K562 (cell line): ENCODE data around the gene SEZ6. TPM values are rescaled to one million over a fixed set of nuclear protein-coding genes. Genes with fewer than 3 reads are reported as not detected.

Experiments
- ELF2 ChIP-seq: fragments of 250-450 bp; sonication (Bioruptor Pico); IDR thresholded peaks from 2 replicates; pipeline ENCODE4 v1.5.0; 2021; ENCODE audit warnings: mild to moderate bottlenecking
- GATA2 ChIP-seq: sonication (generic); formaldehyde crosslinking; IDR thresholded peaks from 2 replicates; pipeline ENCODE4 v1.4.0; 2020; ENCODE audit warnings: mild to moderate bottlenecking, missing genetic modification reagents
- ILK ChIP-seq: fragments of 450-650 bp; IDR thresholded peaks from 2 replicates; pipeline ENCODE4 v1.6.1; 2016; ENCODE audit warnings: missing genetic modification characterization, low read depth, mild to moderate bottlenecking, missing compliant biosample characterization, moderate library complexity, borderline replicate concordance
- PCBP2 ChIP-seq: fragments of 200-400 bp; formaldehyde crosslinking; IDR thresholded peaks from 2 replicates; pipeline ENCODE4 v1.6.1; 2018; ENCODE audit warnings: low read length, low read depth, mild to moderate bottlenecking, moderate library complexity; ENCODE audit not compliant: poor library complexity, severe bottlenecking
- POLR3G ChIP-seq: IDR thresholded peaks from 2 replicates; pipeline ENCODE4 v1.6.1; 2011; ENCODE audit not compliant: insufficient read length, insufficient replicate concordance; ENCODE audit errors: extremely low read depth
- RUNX1 ChIP-seq: sonication (generic); IDR thresholded peaks from 2 replicates; pipeline ENCODE4 v1.6.1; 2016; ENCODE audit warnings: antibody characterized with exemption, low read depth
- SAFB2 ChIP-seq: fragments of 200-400 bp; formaldehyde crosslinking; IDR thresholded peaks from 2 replicates; pipeline ENCODE4 v1.6.1; 2018; ENCODE audit warnings: borderline replicate concordance, low read length, low read depth, moderate library complexity; ENCODE audit not compliant: severe bottlenecking
- SMARCC2 ChIP-seq: fragments of 450-650 bp; IDR thresholded peaks from 2 replicates; pipeline ENCODE4 v1.6.1; 2017; ENCODE audit warnings: antibody characterized with exemption, moderate library complexity, mild to moderate bottlenecking, low read depth
- TAL1 ChIP-seq: fragments of 450-650 bp; IDR thresholded peaks from 2 replicates; pipeline ENCODE4 v1.6.1; 2016; ENCODE audit warnings: mild to moderate bottlenecking
- TRIM28 ChIP-seq: fragments of 450-650 bp; IDR thresholded peaks from 2 replicates; pipeline ENCODE4 v1.6.1; 2017
- ZNF561 ChIP-seq: fragments of 450-650 bp; formaldehyde crosslinking; conservative IDR thresholded peaks from 2 replicates; pipeline ENCODE4 v1.4.0; 2020; ENCODE audit warnings: mild to moderate bottlenecking, moderate library complexity
- ZNF707 ChIP-seq: fragments of 250-450 bp; sonication (Bioruptor Pico); conservative IDR thresholded peaks from 2 replicates; pipeline ENCODE4 v1.8.0; 2022; ENCODE audit warnings: inconsistent platforms, mild to moderate bottlenecking, moderate library complexity
- ZNF75A ChIP-seq: fragments of 450-650 bp; formaldehyde crosslinking; IDR thresholded peaks from 2 replicates; pipeline ENCODE4 v1.4.0; 2020; ENCODE audit warnings: mild to moderate bottlenecking
- polyA plus RNA-seq, 8 experiments: library from polyadenylated mRNA; depleted of rRNA in 4 of 8; stranded (reverse) in 5 of 8; unstranded in 3 of 8; fragments of >200 nt; fragmentation: Nextera tagmentation in 2 of 8; fragmentation: Illumina TruSeq in 1 of 8; extraction: Ambion mirVana in 2 of 8; extraction: Trizol in 1 of 8; gene quantifications; 2 replicates each; pipeline versions ENCODE4 v1.2.1 to v1.2.3, GENCODE V29; 2011 to 2014; ENCODE audit warnings: inconsistent platforms in 1 of 8, missing spikeins in 1 of 8
- total RNA-seq, 7 experiments: library from RNA; depleted of rRNA in 6 of 7; stranded (reverse); fragments of >200 nt in 6 of 7; fragmentation: Illumina TruSeq in 2 of 7; extraction: Trizol in 2 of 7; gene quantifications; 2 replicates each; pipeline versions ENCODE4 v1.2.1 to v1.2.3, GENCODE V29; 2011 to 2021; ENCODE audit warnings: low replicate concordance in 1 of 7
- TF ChIP-seq, protein P1 (sequence below): fragments of 250-450 bp; sonication (Bioruptor Pico); IDR thresholded peaks from 2 replicates; pipeline ENCODE4 v1.4.0; 2020; ENCODE audit warnings: borderline replicate concordance
- TF ChIP-seq, protein P2 (sequence below): fragments of 250-450 bp; sonication (Bioruptor Pico); IDR thresholded peaks from 2 replicates; pipeline ENCODE4 v1.4.0; 2020
- TF ChIP-seq, protein P3 (sequence below): fragments of 250-450 bp; sonication (Bioruptor Pico); IDR thresholded peaks from 2 replicates; pipeline ENCODE4 v1.9.0; 2021; ENCODE audit warnings: mild to moderate bottlenecking, inconsistent platforms
- TF ChIP-seq, protein P4 (sequence below), 2 experiments: fragments of 450-650 bp; IDR thresholded peaks; 2 replicates each; pipeline ENCODE4 v1.6.1; 2016

The SEZ6 gene
- total and polyA plus RNA-seq, 9 of the 15 experiments (the other 6 are each of a cell fraction or from before 2014, with no cell fraction given) = not detected

DNA sequence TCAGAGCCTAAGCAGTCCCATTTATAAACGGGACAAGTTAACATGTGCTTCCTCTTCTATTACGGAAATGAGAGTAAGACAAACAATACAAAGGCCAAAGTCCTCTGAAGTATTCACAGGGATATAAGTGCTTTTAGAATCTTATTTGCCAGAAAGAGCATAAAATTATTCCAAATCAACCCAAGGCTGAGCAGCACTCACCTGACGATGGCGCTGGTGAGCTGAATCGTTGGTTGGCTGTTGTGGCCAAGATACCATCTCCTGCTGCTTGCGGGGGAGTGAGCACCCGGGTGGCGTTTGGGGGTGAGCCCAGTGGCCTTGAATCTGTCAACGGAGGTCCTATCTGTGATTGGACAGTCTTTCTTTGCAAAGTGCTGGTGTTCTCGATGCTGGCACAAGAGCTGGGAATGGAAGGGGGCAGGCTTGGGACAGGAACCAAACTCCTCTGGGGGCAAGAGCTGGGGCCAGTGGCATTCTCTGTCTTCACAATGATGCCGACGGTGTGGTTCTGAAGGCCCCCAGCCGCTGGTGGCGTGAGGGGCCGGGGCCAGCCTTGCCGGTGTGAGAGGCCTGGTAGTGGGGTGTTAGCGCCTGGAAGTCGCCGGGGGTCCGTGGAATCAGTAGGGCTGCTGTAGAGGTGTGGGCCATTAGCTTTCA is 93.4 kb downstream of the SEZ6 start (continued):
- TF ChIP-seq, protein P1, sequence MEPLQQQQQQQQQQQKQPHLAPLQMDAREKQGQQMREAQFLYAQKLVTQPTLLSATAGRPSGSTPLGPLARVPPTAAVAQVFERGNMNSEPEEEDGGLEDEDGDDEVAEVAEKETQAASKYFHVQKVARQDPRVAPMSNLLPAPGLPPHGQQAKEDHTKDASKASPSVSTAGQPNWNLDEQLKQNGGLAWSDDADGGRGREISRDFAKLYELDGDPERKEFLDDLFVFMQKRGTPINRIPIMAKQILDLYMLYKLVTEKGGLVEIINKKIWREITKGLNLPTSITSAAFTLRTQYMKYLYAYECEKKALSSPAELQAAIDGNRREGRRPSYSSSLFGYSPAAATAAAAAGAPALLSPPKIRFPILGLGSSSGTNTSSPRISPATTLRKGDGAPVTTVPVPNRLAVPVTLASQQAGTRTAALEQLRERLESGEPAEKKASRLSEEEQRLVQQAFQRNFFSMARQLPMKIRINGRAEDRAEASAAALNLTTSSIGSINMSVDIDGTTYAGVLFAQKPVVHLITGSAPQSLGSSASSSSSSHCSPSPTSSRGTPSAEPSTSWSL (CRISPR knock-in tag) = no peak
- TF ChIP-seq TAL1 (peak; percentile 81), TRIM28 (0 out of 2 replicates have a peak, but pooled peaks have one; percentile 43), GATA2 (peak; percentile 99), ZNF75A (CRISPR knock-in tag) (no peak), RUNX1 (no peak), ZNF707 (CRISPR knock-in tag) (no peak), ZNF561 (CRISPR knock-in tag) (no peak), SAFB2 (no peak), ILK (tag) (no peak), ELF2 (CRISPR knock-in tag) (no peak), POLR3G (no peak), PCBP2 (no peak), SMARCC2 (peak; percentile 83)
- TF ChIP-seq, protein P2, sequence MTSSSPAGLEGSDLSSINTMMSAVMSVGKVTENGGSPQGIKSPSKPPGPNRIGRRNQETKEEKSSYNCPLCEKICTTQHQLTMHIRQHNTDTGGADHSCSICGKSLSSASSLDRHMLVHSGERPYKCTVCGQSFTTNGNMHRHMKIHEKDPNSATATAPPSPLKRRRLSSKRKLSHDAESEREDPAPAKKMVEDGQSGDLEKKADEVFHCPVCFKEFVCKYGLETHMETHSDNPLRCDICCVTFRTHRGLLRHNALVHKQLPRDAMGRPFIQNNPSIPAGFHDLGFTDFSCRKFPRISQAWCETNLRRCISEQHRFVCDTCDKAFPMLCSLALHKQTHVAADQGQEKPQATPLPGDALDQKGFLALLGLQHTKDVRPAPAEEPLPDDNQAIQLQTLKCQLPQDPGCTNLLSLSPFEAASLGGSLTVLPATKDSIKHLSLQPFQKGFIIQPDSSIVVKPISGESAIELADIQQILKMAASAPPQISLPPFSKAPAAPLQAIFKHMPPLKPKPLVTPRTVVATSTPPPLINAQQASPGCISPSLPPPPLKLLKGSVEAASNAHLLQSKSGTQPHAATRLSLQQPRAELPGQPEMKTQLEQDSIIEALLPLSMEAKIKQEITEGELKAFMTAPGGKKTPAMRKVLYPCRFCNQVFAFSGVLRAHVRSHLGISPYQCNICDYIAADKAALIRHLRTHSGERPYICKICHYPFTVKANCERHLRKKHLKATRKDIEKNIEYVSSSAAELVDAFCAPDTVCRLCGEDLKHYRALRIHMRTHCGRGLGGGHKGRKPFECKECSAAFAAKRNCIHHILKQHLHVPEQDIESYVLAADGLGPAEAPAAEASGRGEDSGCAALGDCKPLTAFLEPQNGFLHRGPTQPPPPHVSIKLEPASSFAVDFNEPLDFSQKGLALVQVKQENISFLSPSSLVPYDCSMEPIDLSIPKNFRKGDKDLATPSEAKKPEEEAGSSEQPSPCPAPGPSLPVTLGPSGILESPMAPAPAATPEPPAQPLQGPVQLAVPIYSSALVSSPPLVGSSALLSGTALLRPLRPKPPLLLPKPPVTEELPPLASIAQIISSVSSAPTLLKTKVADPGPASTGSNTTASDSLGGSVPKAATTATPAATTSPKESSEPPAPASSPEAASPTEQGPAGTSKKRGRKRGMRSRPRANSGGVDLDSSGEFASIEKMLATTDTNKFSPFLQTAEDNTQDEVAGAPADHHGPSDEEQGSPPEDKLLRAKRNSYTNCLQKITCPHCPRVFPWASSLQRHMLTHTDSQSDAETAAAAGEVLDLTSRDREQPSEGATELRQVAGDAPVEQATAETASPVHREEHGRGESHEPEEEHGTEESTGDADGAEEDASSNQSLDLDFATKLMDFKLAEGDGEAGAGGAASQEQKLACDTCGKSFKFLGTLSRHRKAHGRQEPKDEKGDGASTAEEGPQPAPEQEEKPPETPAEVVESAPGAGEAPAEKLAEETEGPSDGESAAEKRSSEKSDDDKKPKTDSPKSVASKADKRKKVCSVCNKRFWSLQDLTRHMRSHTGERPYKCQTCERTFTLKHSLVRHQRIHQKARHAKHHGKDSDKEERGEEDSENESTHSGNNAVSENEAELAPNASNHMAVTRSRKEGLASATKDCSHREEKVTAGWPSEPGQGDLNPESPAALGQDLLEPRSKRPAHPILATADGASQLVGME = no peak
- TF ChIP-seq, protein P3, sequence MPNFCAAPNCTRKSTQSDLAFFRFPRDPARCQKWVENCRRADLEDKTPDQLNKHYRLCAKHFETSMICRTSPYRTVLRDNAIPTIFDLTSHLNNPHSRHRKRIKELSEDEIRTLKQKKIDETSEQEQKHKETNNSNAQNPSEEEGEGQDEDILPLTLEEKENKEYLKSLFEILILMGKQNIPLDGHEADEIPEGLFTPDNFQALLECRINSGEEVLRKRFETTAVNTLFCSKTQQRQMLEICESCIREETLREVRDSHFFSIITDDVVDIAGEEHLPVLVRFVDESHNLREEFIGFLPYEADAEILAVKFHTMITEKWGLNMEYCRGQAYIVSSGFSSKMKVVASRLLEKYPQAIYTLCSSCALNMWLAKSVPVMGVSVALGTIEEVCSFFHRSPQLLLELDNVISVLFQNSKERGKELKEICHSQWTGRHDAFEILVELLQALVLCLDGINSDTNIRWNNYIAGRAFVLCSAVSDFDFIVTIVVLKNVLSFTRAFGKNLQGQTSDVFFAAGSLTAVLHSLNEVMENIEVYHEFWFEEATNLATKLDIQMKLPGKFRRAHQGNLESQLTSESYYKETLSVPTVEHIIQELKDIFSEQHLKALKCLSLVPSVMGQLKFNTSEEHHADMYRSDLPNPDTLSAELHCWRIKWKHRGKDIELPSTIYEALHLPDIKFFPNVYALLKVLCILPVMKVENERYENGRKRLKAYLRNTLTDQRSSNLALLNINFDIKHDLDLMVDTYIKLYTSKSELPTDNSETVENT (CRISPR knock-in tag) = no peak
- TF ChIP-seq, protein P4, sequence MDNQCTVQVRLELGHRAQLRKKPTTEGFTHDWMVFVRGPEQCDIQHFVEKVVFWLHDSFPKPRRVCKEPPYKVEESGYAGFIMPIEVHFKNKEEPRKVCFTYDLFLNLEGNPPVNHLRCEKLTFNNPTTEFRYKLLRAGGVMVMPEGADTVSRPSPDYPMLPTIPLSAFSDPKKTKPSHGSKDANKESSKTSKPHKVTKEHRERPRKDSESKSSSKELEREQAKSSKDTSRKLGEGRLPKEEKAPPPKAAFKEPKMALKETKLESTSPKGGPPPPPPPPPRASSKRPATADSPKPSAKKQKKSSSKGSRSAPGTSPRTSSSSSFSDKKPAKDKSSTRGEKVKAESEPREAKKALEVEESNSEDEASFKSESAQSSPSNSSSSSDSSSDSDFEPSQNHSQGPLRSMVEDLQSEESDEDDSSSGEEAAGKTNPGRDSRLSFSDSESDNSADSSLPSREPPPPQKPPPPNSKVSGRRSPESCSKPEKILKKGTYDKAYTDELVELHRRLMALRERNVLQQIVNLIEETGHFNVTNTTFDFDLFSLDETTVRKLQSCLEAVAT (IDR thresholded peaks at IDR 0.05) = no peak
